NT2/D1 (cell line): ENCODE measurements around the gene IPO8.

Source experiments
- SUZ12 ChIP-seq: IDR thresholded peaks from 2 replicates; pipeline ENCODE4 v1.6.1; 2011; ENCODE audit not compliant: insufficient read length, insufficient read depth; ENCODE audit errors: extremely low read depth
- YY1 ChIP-seq: IDR thresholded peaks from 2 replicates; pipeline ENCODE4 v1.6.1; 2011; ENCODE audit not compliant: insufficient read length, insufficient read depth
- ZNF274 ChIP-seq: IDR thresholded peaks from 2 replicates; pipeline ENCODE4 v1.6.1; 2011; ENCODE audit warnings: mild to moderate bottlenecking, low read depth, low read length

DNA sequence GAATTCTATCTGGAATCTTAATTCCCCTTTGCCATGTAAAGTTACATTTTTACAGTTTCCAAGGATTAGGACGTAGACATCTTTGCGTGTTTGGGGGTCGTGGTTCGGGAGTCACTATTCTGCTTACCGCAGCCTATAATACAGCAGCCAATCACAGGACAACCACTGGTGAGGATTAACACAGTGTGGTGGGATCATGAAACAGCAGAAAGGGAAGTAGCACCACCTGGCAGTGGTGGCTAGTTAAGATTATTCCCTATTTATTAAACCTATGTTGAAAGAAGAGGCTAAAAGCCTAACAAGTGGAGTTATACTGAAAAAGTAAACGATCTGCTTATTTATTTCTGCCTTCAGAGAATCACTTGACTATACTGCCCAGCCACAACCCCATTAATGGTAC lies 71.7 kb downstream of the IPO8 start:
- TF ChIP-seq ZNF274 (no peak), YY1 (no peak), SUZ12 (no peak)
